ENCODE data around the gene GLYR1.

Gene GLYR1

GRCh38 chr16:4765511-4766474 lies 81.3 kb downstream of the GLYR1 start:
- no peak for FAIRE-seq
- TF ChIP-seq POLR2A (IDR thresholded peaks at IDR 0.05; ENCODE audit: low read depth, low read length) (no peak), TAF1 (IDR thresholded peaks at IDR 0.05; ENCODE audit: borderline replicate concordance, low read depth, low read length) (no peak), POLR2AphosphoS5 (IDR thresholded peaks at IDR 0.05; ENCODE audit: low read depth, low read length) (no peak)

GRCh38 chr16:4763791-4764190 lies 83.3 kb downstream of the GLYR1 start:
- FAIRE-seq: no peak
- TF ChIP-seq POLR2A (IDR thresholded peaks at IDR 0.05; ENCODE audit: low read depth, low read length) (no peak), TAF1 (IDR thresholded peaks at IDR 0.05; ENCODE audit: borderline replicate concordance, low read depth, low read length) (no peak), POLR2AphosphoS5 (IDR thresholded peaks at IDR 0.05; ENCODE audit: low read depth, low read length) (no peak)

More at GRCh38 chr16:4765511-4766474, 81.3 kb downstream of the GLYR1 start:
- DNase-seq (ENCODE audit: insufficient read length): no peak

GRCh38 chr16:4762205-4762604 lies 84.9 kb downstream of the GLYR1 start:
- TF ChIP-seq TAF1 (IDR thresholded peaks at IDR 0.05; ENCODE audit: borderline replicate concordance, low read depth, low read length) (no peak), POLR2A (IDR thresholded peaks at IDR 0.05; ENCODE audit: low read depth, low read length) (no peak), POLR2AphosphoS5 (IDR thresholded peaks at IDR 0.05; ENCODE audit: low read depth, low read length) (no peak)
- FAIRE-seq (no peak), DNase-seq (ENCODE audit: insufficient read length) (no peak)

More at GRCh38 chr16:4763791-4764190, 83.3 kb downstream of the GLYR1 start:
- no peak for DNase-seq (ENCODE audit: insufficient read length)

GRCh38 chr16:4760221-4760910 lies 86.7 kb downstream of the GLYR1 start:
- DNase-seq (ENCODE audit: insufficient read length): no peak
- TF ChIP-seq POLR2AphosphoS5 (IDR thresholded peaks at IDR 0.05; ENCODE audit: low read depth, low read length) (no peak), POLR2A (IDR thresholded peaks at IDR 0.05; ENCODE audit: low read depth, low read length) (no peak), TAF1 (IDR thresholded peaks at IDR 0.05; ENCODE audit: borderline replicate concordance, low read depth, low read length) (no peak)
- no peak for FAIRE-seq

- TF ChIP-seq TAF1 (IDR thresholded peaks at IDR 0.05; ENCODE audit: borderline replicate concordance, low read depth, low read length) (no peak), POLR2A (IDR thresholded peaks at IDR 0.05; ENCODE audit: low read depth, low read length) (no peak), POLR2AphosphoS5 (IDR thresholded peaks at IDR 0.05; ENCODE audit: low read depth, low read length) (no peak)
- FAIRE-seq (no peak), DNase-seq (ENCODE audit: insufficient read length) (no peak)
These were observed 91.4 kb downstream of the GLYR1 start for GRCh38 chr16:4755687-4756086.

GRCh38 chr16:4754865-4755264 lies 92.2 kb downstream of the GLYR1 start:
- no peak for FAIRE-seq
- no peak for DNase-seq (ENCODE audit: insufficient read length)
- no peak for TF ChIP-seq TAF1 (IDR thresholded peaks at IDR 0.05; ENCODE audit: borderline replicate concordance, low read depth, low read length)
- no peak for TF ChIP-seq POLR2A (IDR thresholded peaks at IDR 0.05; ENCODE audit: low read depth, low read length)
- no peak for TF ChIP-seq POLR2AphosphoS5 (IDR thresholded peaks at IDR 0.05; ENCODE audit: low read depth, low read length)

GRCh38 chr16:4753227-4753626 lies 93.9 kb downstream of the GLYR1 start:
- no peak for DNase-seq (ENCODE audit: insufficient read length)
- TF ChIP-seq POLR2AphosphoS5 (IDR thresholded peaks at IDR 0.05; ENCODE audit: low read depth, low read length) (no peak), TAF1 (IDR thresholded peaks at IDR 0.05; ENCODE audit: borderline replicate concordance, low read depth, low read length) (no peak), POLR2A (IDR thresholded peaks at IDR 0.05; ENCODE audit: low read depth, low read length) (no peak)
- FAIRE-seq: no peak

Data from GM12892 (cell line).